GM12878 (cell line): ENCODE measurements around the gene TRAF3. TPM values are rescaled to one million over a fixed set of nuclear protein-coding genes. Genes with fewer than 3 reads are reported as not detected.

Experiments used
- ATAC-seq: fragments of 200-7000 bp; cut with Tn5 transposase; 3 replicates; pipeline ENCODE4 v1.9.1; 2020; ENCODE audit warnings: mild to moderate bottlenecking, moderate library complexity
- BruUV-seq: library from RNA; stranded (reverse); fragments of 400-500 nt; replicated peaks from 2 replicates; lab custom pipeline; 2021; lab: Mats Ljungman, UMichigan
- CTCF ChIA-PET: fragments of 300-600 bp; sonication (Branson Sonifier 250); formaldehyde crosslinking; extraction: SDS; loops from one replicate; lab custom pipeline; 2021; ENCODE audit warnings: inconsistent platforms; lab: Yijun Ruan, JAX
- POLR2A ChIA-PET: fragments of 350-600 bp; formaldehyde crosslinking; extraction: SDS; loops from one replicate; lab custom pipeline; 2021; ENCODE audit warnings: inconsistent platforms; lab: Charles Lee
- RAD21 ChIA-PET: fragments of 300-600 bp; sonication (Branson Sonifier 250); formaldehyde crosslinking; loops from one replicate; lab custom pipeline; 2023; ENCODE audit warnings: antibody characterized with exemption; ENCODE audit not compliant: unreplicated experiment; lab: Charles Lee
- SMC1A ChIA-PET: fragments of 300-600 bp; sonication (Branson Sonifier 250); formaldehyde crosslinking; loops from one replicate; lab custom pipeline; 2023; ENCODE audit not compliant: unreplicated experiment, uncharacterized antibody; lab: Charles Lee
- DNase-seq: peaks from one replicate; pipeline ENCODE4 v3.0.0-alpha.2; 2011; ENCODE audit warnings: low read depth, low spot score
- FAIRE-seq: peaks from 3 replicates; lab custom pipeline; 2011; peaks lifted over from hg19 to GRCh38; lab: Jason Lieb, UNC
- H2AFZ ChIP-seq: 2 replicates; pipeline ENCODE4 v1.6.0; 2011; ENCODE audit warnings: low read depth, low read length, control low read depth; ENCODE audit not compliant: control insufficient read depth
- H3K27ac ChIP-seq: 2 replicates; pipeline ENCODE4 v1.5.1; 2011; ENCODE audit warnings: control low read depth; ENCODE audit not compliant: control insufficient read depth, insufficient read depth
- H3K27me3 ChIP-seq, 2 experiments: replicated peaks in 1 of 2; 2 replicates each; pipeline versions ENCODE4 v1.6.0 to v1.6.1; 2011; ENCODE audit warnings: low read length in 1 of 2; ENCODE audit not compliant: control insufficient read depth in 2 of 2, insufficient read depth in 2 of 2
- H3K36me3 ChIP-seq, 2 experiments: 2 replicates each; pipeline ENCODE4 v1.5.1; 2011; ENCODE audit warnings: low read length in 1 of 2; ENCODE audit not compliant: control insufficient read depth in 2 of 2, insufficient read depth in 2 of 2
- H3K4me1 ChIP-seq: 2 replicates; pipeline ENCODE4 v1.6.1; 2011; ENCODE audit warnings: mild to moderate bottlenecking, low read length, moderate library complexity, mixed read lengths; ENCODE audit not compliant: control insufficient read depth, insufficient read depth
- H3K4me2 ChIP-seq: 2 replicates; pipeline ENCODE4 v1.6.0; 2011; ENCODE audit warnings: control low read depth; ENCODE audit not compliant: control insufficient read depth, insufficient read depth
- H3K4me3 ChIP-seq: fragments of 200-600 bp; sonication (generic); 2 replicates; pipeline ENCODE4 v1.5.1; 2016
- H3K79me2 ChIP-seq: 2 replicates; pipeline ENCODE4 v1.6.0; 2011; ENCODE audit warnings: low read length; ENCODE audit not compliant: control insufficient read depth, insufficient read depth
- H3K9ac ChIP-seq: 2 replicates; pipeline ENCODE4 v1.8.0; 2011; ENCODE audit warnings: low read length, control low read depth, mixed read lengths; ENCODE audit not compliant: control insufficient read depth, insufficient read depth
- H3K9me3 ChIP-seq: replicated peaks from 3 replicates; pipeline ENCODE4 v1.5.1; 2011; ENCODE audit warnings: mild to moderate bottlenecking, low read length; ENCODE audit not compliant: control insufficient read depth, insufficient read depth
- H4K20me1 ChIP-seq: 2 replicates; pipeline ENCODE4 v1.6.0; 2011; ENCODE audit not compliant: control insufficient read depth, insufficient read depth
- ATF2 ChIP-seq: IDR thresholded peaks from 2 replicates; pipeline ENCODE4 v1.6.1; 2012; ENCODE audit warnings: low read length, inconsistent platforms
- CEBPZ ChIP-seq: fragments of 150-350 bp; IDR thresholded peaks from 2 replicates; pipeline ENCODE4 v1.6.1; 2016; ENCODE audit warnings: low read depth, low read length
- CHD4 ChIP-seq: fragments of 200-600 bp; sonication (generic); IDR thresholded peaks from 2 replicates; pipeline ENCODE4 v1.6.1; 2016; ENCODE audit warnings: mild to moderate bottlenecking
- CREM ChIP-seq: IDR thresholded peaks from 2 replicates; pipeline ENCODE4 v1.6.1; 2014; ENCODE audit warnings: antibody characterized with exemption, low read depth
- FOS ChIP-seq: IDR thresholded peaks from 3 replicates; pipeline ENCODE4 v1.6.1; 2011; ENCODE audit warnings: borderline replicate concordance; ENCODE audit not compliant: insufficient read length; ENCODE audit errors: extremely low read depth
- GABPA ChIP-seq: IDR thresholded peaks from 2 replicates; pipeline ENCODE4 v1.6.1; 2014; ENCODE audit warnings: antibody characterized with exemption, low read depth, mild to moderate bottlenecking, inconsistent platforms
- KAT2A ChIP-seq: conservative IDR thresholded peaks from 2 replicates; pipeline ENCODE4 v1.6.1; 2011; ENCODE audit warnings: low read depth, low read length; ENCODE audit not compliant: control insufficient read depth
- MEF2A ChIP-seq: IDR thresholded peaks from 2 replicates; pipeline ENCODE4 v1.6.1; 2011; ENCODE audit warnings: low read depth, mild to moderate bottlenecking, low read length, moderate library complexity; ENCODE audit not compliant: insufficient read depth
- MLLT1 ChIP-seq: fragments of 450-650 bp; IDR thresholded peaks from 2 replicates; pipeline ENCODE4 v1.6.1; 2016; ENCODE audit warnings: mild to moderate bottlenecking
- PAX8 ChIP-seq: fragments of 450-650 bp; IDR thresholded peaks from 2 replicates; pipeline ENCODE4 v1.6.1; 2017; ENCODE audit warnings: mild to moderate bottlenecking, moderate library complexity
- PKNOX1 ChIP-seq: fragments of 450-650 bp; IDR thresholded peaks from 2 replicates; pipeline ENCODE4 v1.6.1; 2016; ENCODE audit warnings: mild to moderate bottlenecking
- RB1 ChIP-seq: fragments of 450-650 bp; formaldehyde crosslinking; IDR thresholded peaks from 2 replicates; pipeline ENCODE4 v1.6.1; 2017; ENCODE audit warnings: mild to moderate bottlenecking, borderline replicate concordance
- RUNX3 ChIP-seq: IDR thresholded peaks from 2 replicates; pipeline ENCODE4 v1.6.1; 2012; ENCODE audit warnings: low read length, inconsistent platforms
- SIX5 ChIP-seq: IDR thresholded peaks from 2 replicates; pipeline ENCODE4 v1.6.1; 2011; ENCODE audit warnings: mild to moderate bottlenecking, low read depth, low read length, moderate library complexity; ENCODE audit not compliant: severe bottlenecking
- YY1 ChIP-seq: IDR thresholded peaks from 2 replicates; pipeline ENCODE4 v1.6.1; 2011; ENCODE audit warnings: low read depth, mild to moderate bottlenecking, low read length
- ZNF24 ChIP-seq: fragments of 450-650 bp; IDR thresholded peaks from 2 replicates; pipeline ENCODE4 v1.6.1; 2017; ENCODE audit warnings: antibody characterized with exemption, mild to moderate bottlenecking
- WGBS: methylation state at CpG from one replicate; pipeline ENCODE4 v1.1.6; 2016; ENCODE audit warnings: low lambda C conversion rate; ENCODE audit not compliant: insufficient replicate concordance, insufficient coverage; ENCODE audit errors: missing lambda C conversion rate; 5-methylcytosine and 5-hydroxymethylcytosine counted together
- in situ Hi-C: fragments of 300-500 bp; cut with MboI; formaldehyde crosslinking; loops from 9 replicates; pipeline ENCODE4 v1.14.3; 2018; ENCODE audit warnings: mixed read lengths
- intact Hi-C: fragments of 100-400 bp; cut with micrococcal nuclease; formaldehyde crosslinking; loops from one replicate; pipeline ENCODE4 v1.14.2; 2022; ENCODE audit not compliant: unreplicated experiment
- polyA plus RNA-seq, 11 experiments: library from polyadenylated mRNA; depleted of rRNA in 4 of 11; unstranded in 6 of 11; stranded (reverse) in 5 of 11; fragments of >200 nt; fragmentation: Nextera tagmentation in 4 of 11; fragmentation: Illumina TruSeq in 1 of 11; extraction: Ambion mirVana in 4 of 11; extraction: Trizol in 1 of 11; gene quantifications; 1 replicate in 1 of 11; 2 replicates in 10 of 11; pipeline versions ENCODE4 v1.2.1 to v1.2.3, GENCODE V29; 2011 to 2016; ENCODE audit warnings: inconsistent platforms in 2 of 11, missing spikeins in 2 of 11, low read depth in 1 of 11
- total RNA-seq, 4 experiments: library from RNA; depleted of rRNA in 3 of 4; stranded (reverse); fragments of >200 nt in 3 of 4; fragmentation: Illumina TruSeq in 1 of 4; extraction: Trizol in 1 of 4; gene quantifications; 2 replicates each; pipeline versions ENCODE4 v1.2.1 to v1.2.3, GENCODE V29; 2013 to 2021

Gene TRAF3
- total and polyA plus RNA-seq, 10 of the 15 experiments (the other 5 are each of a cell fraction or from before 2014, with no cell fraction given): 3.0 to 70.1 (median 36.5) TPM

GRCh38 chr14:102958461-102958860 is 181.2 kb downstream of the TRAF3 start:
- H2AFZ ChIP-seq: no peak overlapping the region
- H3K9ac ChIP-seq: no peak overlapping the region
- no peak overlapping the region for H3K27ac ChIP-seq
- ChIA-PET RAD21 (no interaction called here), POLR2A (interaction anchor here (0.5 kb wide), 1 partner anchor 48 kb away, joined by 5 read pairs; no protein-coding TSS in a partner anchor), CTCF (no interaction called here), SMC1A (no interaction called here)
- H3K27me3 ChIP-seq: no peaks in the 10 kb centered on the region
- intact Hi-C loops: no loop called here
- no peaks in the 10 kb centered on the region for H4K20me1 ChIP-seq
- no peak for TF ChIP-seq ZNF24
- no peak for TF ChIP-seq FOS
- TF ChIP-seq RUNX3: no peak
- TF ChIP-seq KAT2A: no peak
- no peak for TF ChIP-seq PKNOX1
- no peak for TF ChIP-seq PAX8
- TF ChIP-seq MLLT1: no peak
- no peak for TF ChIP-seq CHD4
- TF ChIP-seq SIX5: no peak
- TF ChIP-seq ATF2: no peak
- no peak for TF ChIP-seq GABPA
- TF ChIP-seq RB1: no peak
- TF ChIP-seq CEBPZ: no peak
- TF ChIP-seq YY1: no peak
- no peak for TF ChIP-seq MEF2A
- TF ChIP-seq CREM: no peak
- in situ Hi-C loops: no loop called here
- DNase-seq: no peak
- no peak overlapping the region for H3K4me2 ChIP-seq
- BruUV-seq: no TSS peak
- no peaks in the 10 kb centered on the region for H3K79me2 ChIP-seq
- no peak overlapping the region for H3K4me3 ChIP-seq
- WGBS: 84% methylated on average over 10 of the region's 10 CpGs
- ATAC-seq: no peak
- H3K4me1 ChIP-seq: no peaks in the 10 kb centered on the region
- H3K36me3 ChIP-seq: peaks cover 11 to 15% of the 10 kb centered on the region in 2 experiments; a peak in 3 of 4 replicates
- no peaks in the 10 kb centered on the region for H3K9me3 ChIP-seq
- no peak for FAIRE-seq
